Measurements from ENCODE around the gene SLC34A1. TPM values are rescaled to one million over a fixed set of nuclear protein-coding genes. Genes with fewer than 3 reads are reported as not detected.

SLC34A1 gene
- total and polyA plus RNA-seq, 2 of the 13 experiments (the other 11 are each of a cell fraction or from before 2014, with no cell fraction given), result 0.03 to 0.20 TPM

DNA sequence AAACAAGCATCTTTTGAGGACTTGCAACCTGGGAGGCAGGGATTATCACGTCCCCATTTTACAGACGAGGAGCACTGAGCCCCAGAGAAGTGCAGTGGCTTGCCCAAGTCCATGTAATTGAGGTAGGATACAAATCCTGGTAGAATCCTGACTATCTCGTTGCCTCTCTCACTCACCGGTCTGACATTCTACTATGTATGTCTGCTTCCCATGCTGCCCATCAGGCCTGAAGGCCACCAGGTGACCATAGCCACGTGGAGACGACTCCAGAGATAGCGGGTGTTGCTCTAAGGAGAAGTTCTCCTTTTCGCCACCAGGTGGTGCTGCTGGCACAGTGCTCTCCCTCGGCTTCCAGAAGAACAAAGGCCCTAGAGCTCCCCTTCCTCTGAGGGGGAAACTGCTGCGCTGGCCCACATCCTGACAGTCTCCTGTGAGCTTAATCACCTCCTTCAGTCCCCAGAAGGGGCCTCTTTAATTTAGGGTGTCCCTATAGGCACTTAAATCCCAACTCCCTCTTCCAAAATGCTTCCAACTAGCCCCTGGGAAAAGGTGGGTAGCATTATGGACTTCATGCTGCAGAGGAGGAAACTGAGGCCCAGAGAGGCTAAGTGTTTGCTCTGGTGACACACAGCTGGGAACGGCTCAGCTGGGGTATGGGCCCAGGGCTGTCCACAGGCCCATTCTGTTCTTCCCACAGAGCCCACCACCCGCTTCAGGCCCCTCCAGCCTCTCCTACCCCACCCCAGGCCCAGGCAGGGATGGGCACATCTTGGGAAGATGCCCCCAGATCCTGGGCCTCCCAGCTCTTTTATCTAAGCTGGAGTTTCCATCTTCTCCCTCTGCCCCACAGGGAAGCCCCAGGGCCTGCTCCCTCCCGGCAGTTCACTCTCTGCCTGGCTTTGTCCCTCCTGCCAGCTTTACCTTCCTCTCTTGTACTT lies 6.4 kb downstream of the SLC34A1 start (continued):
- TF ChIP-seq, protein P1, sequence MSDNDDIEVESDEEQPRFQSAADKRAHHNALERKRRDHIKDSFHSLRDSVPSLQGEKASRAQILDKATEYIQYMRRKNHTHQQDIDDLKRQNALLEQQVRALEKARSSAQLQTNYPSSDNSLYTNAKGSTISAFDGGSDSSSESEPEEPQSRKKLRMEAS (IDR thresholded peaks at IDR 0.05), result peak; percentile 96
- TF ChIP-seq POLR2AphosphoS2 (IDR thresholded peaks at IDR 0.05; ENCODE audit: low read depth, low read length) (no peak), CBX2 (IDR thresholded peaks at IDR 0.05; ENCODE audit: low read depth, low read length) (no peak), CBX2 (CRISPR knock-in tag; IDR thresholded peaks at IDR 0.05; ENCODE audit: low read depth) (no peak), HNRNPUL1 (IDR thresholded peaks at IDR 0.05; ENCODE audit: low read depth, low read length) (no peak), SRF (IDR thresholded peaks at IDR 0.05; ENCODE audit: low read depth, low read length) (no peak), KLF16 (CRISPR knock-in tag; IDR thresholded peaks at IDR 0.05) (peak in 1 of 2 experiments; percentile 41; a peak in 1 of 4 replicates), ZFP90 (CRISPR knock-in tag; IDR thresholded peaks at IDR 0.05; ENCODE audit: borderline replicate concordance) (no peak), ZNF589 (CRISPR knock-in tag; conservative IDR thresholded peaks at IDR 0.05) (no peak), ZNF720 (CRISPR knock-in tag; IDR thresholded peaks at IDR 0.05) (no peak), NFKB2 (CRISPR knock-in tag; IDR thresholded peaks at IDR 0.05; ENCODE audit: borderline replicate concordance) (no peak), PAX8 (CRISPR knock-in tag; IDR thresholded peaks at IDR 0.05; ENCODE audit: borderline replicate concordance) (no peak), ZNF225 (CRISPR knock-in tag; IDR thresholded peaks at IDR 0.05) (no peak), CEBPB (IDR thresholded peaks at IDR 0.05; ENCODE audit: borderline replicate concordance, low read depth, low read length) (no peak), ESRRA (CRISPR knock-in tag; IDR thresholded peaks at IDR 0.05; ENCODE audit: low read depth) (no peak), TGIF2 (CRISPR knock-in tag; IDR thresholded peaks at IDR 0.05) (peak; percentile 67; the same call in 1 of the 2 replicates), ZBTB7A (CRISPR knock-in tag; IDR thresholded peaks at IDR 0.05) (no peak), ARNTL (CRISPR knock-in tag; IDR thresholded peaks at IDR 0.05) (no peak), SAP130 (CRISPR knock-in tag; IDR thresholded peaks at IDR 0.05; ENCODE audit: low read depth) (peak; percentile 74), BORCS8-MEF2B (CRISPR knock-in tag; IDR thresholded peaks at IDR 0.05) (no peak), JDP2 (CRISPR knock-in tag; IDR thresholded peaks at IDR 0.05; ENCODE audit: borderline replicate concordance) (no peak), BRD4 (CRISPR knock-in tag; IDR thresholded peaks at IDR 0.05) (no peak), ARID2 (CRISPR knock-in tag; IDR thresholded peaks at IDR 0.05; ENCODE audit: borderline replicate concordance) (no peak), FLYWCH1 (CRISPR knock-in tag; IDR thresholded peaks at IDR 0.05) (no peak)
- TF ChIP-seq, protein P2, sequence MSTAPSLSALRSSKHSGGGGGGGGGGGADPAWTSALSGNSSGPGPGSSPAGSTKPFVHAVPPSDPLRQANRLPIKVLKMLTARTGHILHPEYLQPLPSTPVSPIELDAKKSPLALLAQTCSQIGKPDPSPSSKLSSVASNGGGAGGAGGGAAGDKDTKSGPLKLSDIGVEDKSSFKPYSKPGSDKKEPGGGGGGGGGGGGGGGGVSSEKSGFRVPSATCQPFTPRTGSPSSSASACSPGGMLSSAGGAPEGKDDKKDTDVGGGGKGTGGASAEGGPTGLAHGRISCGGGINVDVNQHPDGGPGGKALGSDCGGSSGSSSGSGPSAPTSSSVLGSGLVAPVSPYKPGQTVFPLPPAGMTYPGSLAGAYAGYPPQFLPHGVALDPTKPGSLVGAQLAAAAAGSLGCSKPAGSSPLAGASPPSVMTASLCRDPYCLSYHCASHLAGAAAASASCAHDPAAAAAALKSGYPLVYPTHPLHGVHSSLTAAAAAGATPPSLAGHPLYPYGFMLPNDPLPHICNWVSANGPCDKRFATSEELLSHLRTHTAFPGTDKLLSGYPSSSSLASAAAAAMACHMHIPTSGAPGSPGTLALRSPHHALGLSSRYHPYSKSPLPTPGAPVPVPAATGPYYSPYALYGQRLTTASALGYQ (CRISPR knock-in tag; IDR thresholded peaks at IDR 0.05), result no peak
- TF ChIP-seq, protein P3, sequence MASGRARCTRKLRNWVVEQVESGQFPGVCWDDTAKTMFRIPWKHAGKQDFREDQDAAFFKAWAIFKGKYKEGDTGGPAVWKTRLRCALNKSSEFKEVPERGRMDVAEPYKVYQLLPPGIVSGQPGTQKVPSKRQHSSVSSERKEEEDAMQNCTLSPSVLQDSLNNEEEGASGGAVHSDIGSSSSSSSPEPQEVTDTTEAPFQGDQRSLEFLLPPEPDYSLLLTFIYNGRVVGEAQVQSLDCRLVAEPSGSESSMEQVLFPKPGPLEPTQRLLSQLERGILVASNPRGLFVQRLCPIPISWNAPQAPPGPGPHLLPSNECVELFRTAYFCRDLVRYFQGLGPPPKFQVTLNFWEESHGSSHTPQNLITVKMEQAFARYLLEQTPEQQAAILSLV (CRISPR knock-in tag; IDR thresholded peaks at IDR 0.05; ENCODE audit: borderline replicate concordance), result no peak
- TF ChIP-seq, protein P4, sequence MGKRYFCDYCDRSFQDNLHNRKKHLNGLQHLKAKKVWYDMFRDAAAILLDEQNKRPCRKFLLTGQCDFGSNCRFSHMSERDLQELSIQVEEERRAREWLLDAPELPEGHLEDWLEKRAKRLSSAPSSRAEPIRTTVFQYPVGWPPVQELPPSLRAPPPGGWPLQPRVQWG (CRISPR knock-in tag; IDR thresholded peaks at IDR 0.05; ENCODE audit: borderline replicate concordance, low read depth), result no peak
- TF ChIP-seq, protein P5, sequence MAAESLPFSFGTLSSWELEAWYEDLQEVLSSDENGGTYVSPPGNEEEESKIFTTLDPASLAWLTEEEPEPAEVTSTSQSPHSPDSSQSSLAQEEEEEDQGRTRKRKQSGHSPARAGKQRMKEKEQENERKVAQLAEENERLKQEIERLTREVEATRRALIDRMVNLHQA (CRISPR knock-in tag; IDR thresholded peaks at IDR 0.05), result no peak
